ENCODE results near the gene GFRA3.

The GFRA3 gene

DNA sequence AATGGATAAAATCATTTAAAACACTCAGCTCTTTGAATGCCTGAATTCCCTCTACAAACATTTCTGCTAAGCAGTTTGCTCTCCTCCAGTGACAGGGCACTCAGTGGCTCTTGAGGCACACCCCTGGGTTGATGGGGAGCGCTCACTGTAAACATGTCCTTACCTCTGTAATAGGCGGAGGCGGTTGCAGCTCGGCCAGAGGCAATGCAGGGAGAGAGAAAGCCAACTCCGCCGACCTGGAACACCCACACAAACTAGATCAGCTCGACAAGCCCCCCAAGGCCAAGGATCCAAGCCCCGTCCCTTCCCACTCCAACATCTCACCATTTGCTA, 61.6 kb downstream of the GFRA3 start:
- H3K4me3 ChIP-seq = peak overlapping the region; percentile 97
- no peaks in the 10 kb centered on the region for H3K27me3 ChIP-seq
- no peaks in the 10 kb centered on the region for H4K20me1 ChIP-seq
- no peak for TF ChIP-seq Cebpa-rat (IDR thresholded peaks at IDR 0.05)
- H3K4me2 ChIP-seq = peak overlapping the region; percentile 88
- H3K36me3 ChIP-seq = peaks cover 39% of the 10 kb centered on the region
- peak overlapping the region; percentile 94 for H3K9ac ChIP-seq
- peak overlapping the region; percentile 82 for H3K27ac ChIP-seq
- peaks cover 26% of the 10 kb centered on the region for H3K4me1 ChIP-seq
- H3K9me3 ChIP-seq = no peaks in the 10 kb centered on the region

GRCh38 chr5:138210985-138211384, 63.4 kb downstream of the GFRA3 start:
- Histone ChIP-seq H3K4me2 (peak overlapping the region; percentile 88), H3K4me3 (no peak overlapping the region), H3K9me3 (no peaks in the 10 kb centered on the region), H3K36me3 (peaks cover 55% of the 10 kb centered on the region), H3K4me1 (peaks cover 26% of the 10 kb centered on the region), H4K20me1 (0 out of 2 replicates have a peak, but pooled peaks cover 7% of the 10 kb centered on the region), H3K27ac (no peak overlapping the region), H3K9ac (no peak overlapping the region), H3K27me3 (no peaks in the 10 kb centered on the region)
- no peak for TF ChIP-seq Cebpa-rat (IDR thresholded peaks at IDR 0.05)
